Measurements from ENCODE around the gene PROX1.

PROX1 gene, protein sequence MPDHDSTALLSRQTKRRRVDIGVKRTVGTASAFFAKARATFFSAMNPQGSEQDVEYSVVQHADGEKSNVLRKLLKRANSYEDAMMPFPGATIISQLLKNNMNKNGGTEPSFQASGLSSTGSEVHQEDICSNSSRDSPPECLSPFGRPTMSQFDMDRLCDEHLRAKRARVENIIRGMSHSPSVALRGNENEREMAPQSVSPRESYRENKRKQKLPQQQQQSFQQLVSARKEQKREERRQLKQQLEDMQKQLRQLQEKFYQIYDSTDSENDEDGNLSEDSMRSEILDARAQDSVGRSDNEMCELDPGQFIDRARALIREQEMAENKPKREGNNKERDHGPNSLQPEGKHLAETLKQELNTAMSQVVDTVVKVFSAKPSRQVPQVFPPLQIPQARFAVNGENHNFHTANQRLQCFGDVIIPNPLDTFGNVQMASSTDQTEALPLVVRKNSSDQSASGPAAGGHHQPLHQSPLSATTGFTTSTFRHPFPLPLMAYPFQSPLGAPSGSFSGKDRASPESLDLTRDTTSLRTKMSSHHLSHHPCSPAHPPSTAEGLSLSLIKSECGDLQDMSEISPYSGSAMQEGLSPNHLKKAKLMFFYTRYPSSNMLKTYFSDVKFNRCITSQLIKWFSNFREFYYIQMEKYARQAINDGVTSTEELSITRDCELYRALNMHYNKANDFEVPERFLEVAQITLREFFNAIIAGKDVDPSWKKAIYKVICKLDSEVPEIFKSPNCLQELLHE

DNA sequence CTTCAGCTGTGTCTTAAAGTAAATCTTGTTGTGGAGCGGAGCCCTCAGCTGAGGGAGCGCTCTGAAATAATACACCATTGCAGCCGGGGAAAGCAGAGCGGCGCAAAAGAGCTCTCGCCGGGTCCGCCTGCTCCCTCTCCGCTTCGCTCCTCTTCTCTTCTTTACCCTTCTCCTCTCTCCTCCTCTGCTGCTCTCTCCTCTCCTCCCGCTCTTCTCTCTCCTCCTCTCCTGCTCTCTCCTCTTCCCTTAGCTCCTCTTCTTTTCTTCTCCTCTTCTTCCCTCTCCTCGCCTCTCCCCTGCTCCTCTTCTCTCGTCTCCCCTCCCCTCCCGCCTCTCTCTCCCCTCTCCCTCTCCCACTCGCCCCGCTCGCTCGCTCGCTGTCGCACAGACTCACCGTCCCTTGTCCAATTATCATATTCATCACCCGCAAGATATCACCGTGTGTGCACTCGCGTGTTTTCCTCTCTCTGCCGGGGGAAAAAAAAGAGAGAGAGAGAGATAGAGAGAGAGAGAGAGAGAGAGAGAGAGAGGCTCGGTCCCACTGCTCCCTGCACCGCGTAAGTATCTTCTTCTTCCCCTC, at the start of gene PROX1:
Gene PROX1 (plus strand): TSS at position 47 of the 580 bp plus-strand sequence. CDS start 8,563 bp downstream, outside the sequence.
- H3K4me1 Mint-ChIP-seq (ENCODE audit: low read depth): peaks cover 44% of the 10 kb centered on the region
- no peaks in the 10 kb centered on the region for H3K36me3 Mint-ChIP-seq
- H3K27ac Mint-ChIP-seq: no peak within 1 kb of the TSS
- H3K9me3 Mint-ChIP-seq (ENCODE audit: low read depth): no peaks in the 10 kb centered on the region
- H3K27me3 Mint-ChIP-seq: peaks cover 66% of the 10 kb centered on the region
- peak within 1 kb of the TSS; percentile 93 for H3K4me3 Mint-ChIP-seq

DNA sequence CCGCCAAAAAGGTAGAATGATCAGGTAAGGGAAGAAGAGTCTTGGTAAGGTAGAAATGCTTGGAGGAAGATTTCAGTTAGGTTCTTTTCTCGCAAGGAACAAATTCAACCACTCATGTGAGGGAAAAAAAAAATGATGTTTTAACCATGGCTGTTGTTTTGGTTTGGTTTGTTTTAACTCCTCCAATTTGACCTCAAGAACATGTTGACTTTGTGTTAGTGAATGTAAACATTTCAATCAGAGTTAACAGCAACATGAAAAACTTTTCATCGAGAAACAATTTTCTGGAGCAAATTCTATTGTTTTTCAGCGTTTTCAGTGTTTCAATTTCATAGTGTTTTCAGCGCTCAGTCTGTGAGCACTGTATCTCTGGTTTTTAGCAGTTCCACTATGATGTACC, 49.0 kb upstream of the PROX1 start:
- H3K4me1 Mint-ChIP-seq (ENCODE audit: low read depth): no peaks in the 10 kb centered on the region
- peaks cover 2% of the 10 kb centered on the region for H3K27me3 Mint-ChIP-seq
- H3K27ac Mint-ChIP-seq: no peak overlapping the region
- H3K9me3 Mint-ChIP-seq (ENCODE audit: low read depth): no peaks in the 10 kb centered on the region
- H3K36me3 Mint-ChIP-seq: no peaks in the 10 kb centered on the region
- H3K4me3 Mint-ChIP-seq: no peak overlapping the region

DNA sequence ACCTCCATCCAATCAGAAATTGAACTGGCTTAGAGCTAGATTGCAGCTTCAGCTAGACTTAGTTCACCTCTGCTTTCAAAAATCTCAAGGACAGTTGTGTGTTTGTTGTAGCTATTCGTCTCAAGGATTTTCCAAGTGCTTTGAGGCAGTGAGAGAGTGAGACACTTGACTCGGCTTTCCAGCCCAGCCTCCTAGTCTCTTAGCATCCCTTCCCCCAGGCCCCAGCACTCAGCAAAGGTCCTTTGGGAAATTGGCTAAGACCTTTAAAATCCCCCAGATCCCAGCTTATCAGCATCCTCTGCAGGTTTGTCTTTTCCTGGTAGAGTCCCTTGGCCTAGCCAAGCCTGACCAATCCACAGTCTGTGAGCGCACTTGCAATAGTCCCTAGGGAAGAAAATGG, 47.9 kb upstream of the PROX1 start:
- Mint-ChIP-seq H3K4me3 (no peak overlapping the region), H3K9me3 (ENCODE audit: low read depth) (no peaks in the 10 kb centered on the region), H3K27me3 (peaks cover 2% of the 10 kb centered on the region), H3K27ac (no peak overlapping the region), H3K4me1 (ENCODE audit: low read depth) (no peaks in the 10 kb centered on the region), H3K36me3 (no peaks in the 10 kb centered on the region)

DNA sequence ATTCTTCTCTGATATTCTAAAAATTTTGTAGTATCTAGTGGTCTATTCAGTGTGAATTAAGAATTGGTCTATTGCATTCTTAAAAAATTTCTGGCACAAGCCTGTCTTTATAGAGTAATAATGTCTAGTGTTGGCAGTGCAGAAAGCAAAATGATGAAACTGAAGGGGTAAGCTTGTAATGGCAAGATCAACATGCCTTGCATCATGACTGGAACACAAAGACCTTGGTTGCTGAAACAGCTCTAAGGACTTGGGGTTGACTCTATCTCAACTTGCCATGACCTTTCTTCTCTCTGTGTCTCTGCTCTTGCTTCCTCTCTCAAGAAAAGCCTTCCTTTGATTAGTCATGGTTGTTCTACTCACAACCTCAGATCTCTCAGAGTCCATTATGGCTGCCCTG, 46.8 kb upstream of the PROX1 start:
- Mint-ChIP-seq H3K36me3 (no peaks in the 10 kb centered on the region), H3K9me3 (ENCODE audit: low read depth) (no peaks in the 10 kb centered on the region), H3K4me3 (no peak overlapping the region), H3K4me1 (ENCODE audit: low read depth) (no peaks in the 10 kb centered on the region), H3K27me3 (peaks cover 2% of the 10 kb centered on the region), H3K27ac (no peak overlapping the region)

DNA sequence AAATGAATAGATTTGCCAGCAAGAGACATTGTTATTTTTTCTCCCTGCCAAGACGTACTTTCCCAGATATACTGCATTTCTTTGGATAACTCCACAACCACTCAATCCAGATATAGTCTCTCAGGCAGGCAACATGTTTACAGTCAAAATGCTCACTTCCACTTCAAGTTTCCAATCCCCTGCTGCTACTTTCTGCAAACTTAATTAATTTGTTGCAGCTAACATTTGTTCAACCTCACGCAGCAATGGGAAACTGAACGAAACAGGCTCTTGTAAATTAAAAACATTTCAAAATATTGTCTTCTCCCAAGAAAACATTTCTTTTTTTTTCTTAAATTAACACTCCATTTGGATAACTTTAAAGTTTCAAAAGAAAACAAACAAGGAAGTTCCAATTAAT, 45.7 kb upstream of the PROX1 start:
- Mint-ChIP-seq H3K27ac (no peak overlapping the region), H3K9me3 (ENCODE audit: low read depth) (no peaks in the 10 kb centered on the region), H3K4me3 (no peak overlapping the region)

DNA sequence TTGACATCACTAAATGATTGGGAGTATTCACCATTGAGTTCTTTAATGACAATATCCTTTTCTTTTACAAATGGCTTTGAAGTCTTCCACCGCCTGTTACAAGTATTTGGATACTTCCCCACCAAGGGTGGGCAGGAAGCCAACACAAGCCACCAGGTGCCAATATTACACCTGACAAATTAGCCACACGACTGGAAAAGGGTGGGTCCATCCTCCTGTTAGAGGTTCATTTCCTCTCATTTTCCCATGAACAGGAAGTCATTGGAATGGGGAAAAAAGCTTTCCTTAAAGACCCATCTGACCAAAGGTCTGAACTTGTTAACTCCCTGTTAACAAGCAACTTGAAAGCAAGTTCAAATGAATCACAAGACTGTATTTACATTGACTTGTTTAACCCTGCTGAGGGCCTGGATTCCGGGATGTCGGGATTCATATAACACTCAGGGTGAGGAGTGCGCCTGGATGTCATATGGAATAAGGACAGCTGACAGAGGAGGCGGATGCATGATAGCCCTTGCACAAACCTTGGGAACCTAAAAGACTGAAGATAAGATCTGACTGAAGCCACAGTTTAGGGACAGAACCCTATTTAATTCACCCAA, 40.5 kb upstream of the PROX1 start:
- no peak overlapping the region for H3K27ac Mint-ChIP-seq
- H3K9me3 Mint-ChIP-seq (ENCODE audit: low read depth): no peaks in the 10 kb centered on the region
- no peak overlapping the region for H3K4me3 Mint-ChIP-seq
- no peaks in the 10 kb centered on the region for H3K4me1 Mint-ChIP-seq (ENCODE audit: low read depth)
- no peaks in the 10 kb centered on the region for H3K36me3 Mint-ChIP-seq
- peaks cover 2% of the 10 kb centered on the region for H3K27me3 Mint-ChIP-seq

More for the DNA sequence above, 45.7 kb upstream of the PROX1 start:
- Mint-ChIP-seq H3K4me1 (ENCODE audit: low read depth) (no peaks in the 10 kb centered on the region), H3K27me3 (peaks cover 2% of the 10 kb centered on the region), H3K36me3 (no peaks in the 10 kb centered on the region)

DNA sequence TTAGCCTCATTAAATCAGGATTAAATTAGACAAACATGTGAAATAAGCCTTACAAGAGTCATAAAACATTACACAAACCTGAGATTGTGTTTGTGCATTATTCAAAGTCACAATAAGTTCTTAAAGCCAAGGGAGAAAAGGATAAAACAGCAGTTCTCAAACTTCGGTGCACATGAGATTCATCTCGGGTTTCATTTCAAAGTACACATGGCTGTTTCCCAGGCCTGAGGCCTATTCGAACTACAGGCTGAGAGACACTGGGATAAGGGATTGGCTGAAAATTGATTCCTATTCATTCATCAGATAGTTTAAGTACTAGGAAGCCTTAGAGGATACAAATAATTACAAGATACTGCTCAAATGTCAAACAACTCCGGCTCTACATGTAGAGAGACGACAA, 35.9 kb upstream of the PROX1 start:
- no peaks in the 10 kb centered on the region for H3K9me3 Mint-ChIP-seq (ENCODE audit: low read depth)
- no peaks in the 10 kb centered on the region for H3K4me1 Mint-ChIP-seq (ENCODE audit: low read depth)
- no peak overlapping the region for H3K27ac Mint-ChIP-seq
- H3K36me3 Mint-ChIP-seq: no peaks in the 10 kb centered on the region
- H3K4me3 Mint-ChIP-seq: no peak overlapping the region
- H3K27me3 Mint-ChIP-seq: no peaks in the 10 kb centered on the region

DNA sequence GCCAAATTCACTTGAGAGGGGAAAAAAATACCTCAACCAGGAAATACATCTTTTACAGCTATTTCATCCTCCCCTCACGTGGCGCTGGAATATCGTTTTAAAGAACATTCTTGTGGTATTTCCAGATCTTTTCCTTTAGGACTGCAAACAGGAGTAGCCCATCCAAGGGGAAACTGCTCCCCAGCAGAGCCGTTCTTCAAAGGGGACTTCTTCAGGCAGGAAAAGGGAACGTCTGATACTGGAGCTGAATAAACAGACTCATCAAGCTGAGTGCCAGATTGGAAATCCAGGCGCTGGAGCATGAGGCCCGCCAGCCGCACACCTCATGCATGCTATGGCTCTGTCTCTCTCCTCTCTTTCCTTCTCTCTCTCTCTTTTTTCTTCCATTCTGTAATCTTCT, 34.0 kb upstream of the PROX1 start:
- no peaks in the 10 kb centered on the region for H3K4me1 Mint-ChIP-seq (ENCODE audit: low read depth)
- H3K4me3 Mint-ChIP-seq: no peak overlapping the region
- peaks cover 7% of the 10 kb centered on the region for H3K27me3 Mint-ChIP-seq
- no peaks in the 10 kb centered on the region for H3K36me3 Mint-ChIP-seq
- no peaks in the 10 kb centered on the region for H3K9me3 Mint-ChIP-seq (ENCODE audit: low read depth)
- H3K27ac Mint-ChIP-seq: no peak overlapping the region

DNA sequence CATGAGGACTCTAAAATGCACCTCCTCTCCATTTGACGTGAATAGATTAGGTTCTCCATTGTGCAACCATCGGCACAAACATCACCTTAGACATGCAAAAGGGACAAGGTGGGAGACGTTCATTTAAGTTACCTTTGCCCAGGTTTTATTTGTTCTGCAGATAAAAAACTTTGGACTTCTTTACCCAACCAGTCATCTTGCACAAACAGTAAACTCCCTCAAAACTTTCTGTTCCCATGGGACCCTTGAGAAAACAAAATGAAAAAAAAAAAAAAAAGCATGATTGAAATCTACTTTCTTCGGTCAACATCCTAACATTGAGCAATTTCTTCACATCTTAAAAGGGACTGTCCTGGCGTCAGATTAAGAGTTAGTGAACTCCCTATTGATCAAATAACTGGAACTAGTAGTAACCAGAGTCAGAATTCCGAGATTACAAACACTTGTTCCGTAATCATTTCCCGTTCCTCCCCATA, 31.4 kb upstream of the PROX1 start:
- no peak overlapping the region for H3K27ac Mint-ChIP-seq
- peaks cover 9% of the 10 kb centered on the region for H3K27me3 Mint-ChIP-seq
- H3K36me3 Mint-ChIP-seq: no peaks in the 10 kb centered on the region
- H3K4me1 Mint-ChIP-seq (ENCODE audit: low read depth): no peaks in the 10 kb centered on the region
- H3K4me3 Mint-ChIP-seq: no peak overlapping the region
- H3K9me3 Mint-ChIP-seq (ENCODE audit: low read depth): peaks cover 3% of the 10 kb centered on the region

DNA sequence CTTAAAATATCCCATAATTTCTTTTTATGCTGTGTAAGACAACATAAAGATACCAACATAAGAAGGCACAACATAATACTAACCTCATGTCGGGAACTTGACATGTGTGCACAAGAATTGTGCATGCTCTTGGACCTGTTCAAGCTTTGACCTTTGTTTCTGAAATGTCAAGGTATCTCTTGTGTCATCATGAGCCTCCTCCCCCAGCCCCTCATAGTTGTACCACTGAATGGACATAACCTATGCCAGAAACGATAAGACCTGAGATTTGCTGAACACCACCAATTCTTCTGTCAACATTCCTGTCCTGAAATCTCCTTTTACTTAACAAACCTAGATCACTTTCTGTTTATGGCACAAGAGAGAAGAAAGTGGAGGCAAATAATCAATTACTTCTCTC, 29.4 kb upstream of the PROX1 start:
- H3K4me1 Mint-ChIP-seq (ENCODE audit: low read depth): no peaks in the 10 kb centered on the region
- no peak overlapping the region for H3K4me3 Mint-ChIP-seq
- peaks cover 3% of the 10 kb centered on the region for H3K9me3 Mint-ChIP-seq (ENCODE audit: low read depth)
- H3K27me3 Mint-ChIP-seq: peaks cover 9% of the 10 kb centered on the region
- no peak overlapping the region for H3K27ac Mint-ChIP-seq
- no peaks in the 10 kb centered on the region for H3K36me3 Mint-ChIP-seq

DNA sequence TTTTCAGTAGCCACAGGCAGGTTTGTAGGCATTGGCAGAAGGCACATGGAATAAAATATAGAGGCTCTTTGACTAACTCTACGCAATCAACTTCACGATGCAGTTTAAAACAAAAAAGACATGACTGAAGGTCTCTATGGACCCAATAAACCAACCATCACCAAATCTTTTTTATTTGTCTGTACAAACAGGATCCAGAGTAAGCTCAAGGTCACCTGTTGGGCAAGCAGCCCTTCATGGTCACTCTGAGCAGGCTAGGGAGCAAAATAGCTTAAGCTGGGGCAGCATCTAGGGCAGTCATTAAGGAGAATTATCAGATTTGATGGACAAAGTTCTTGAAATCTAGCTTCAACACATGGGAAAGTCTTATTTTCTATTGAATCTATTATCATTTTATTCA, 26.8 kb upstream of the PROX1 start:
- peaks cover 9% of the 10 kb centered on the region for H3K27me3 Mint-ChIP-seq
- no peak overlapping the region for H3K4me3 Mint-ChIP-seq
- no peaks in the 10 kb centered on the region for H3K4me1 Mint-ChIP-seq (ENCODE audit: low read depth)
- H3K9me3 Mint-ChIP-seq (ENCODE audit: low read depth): peaks cover 3% of the 10 kb centered on the region
- H3K36me3 Mint-ChIP-seq: no peaks in the 10 kb centered on the region
- no peak overlapping the region for H3K27ac Mint-ChIP-seq

DNA sequence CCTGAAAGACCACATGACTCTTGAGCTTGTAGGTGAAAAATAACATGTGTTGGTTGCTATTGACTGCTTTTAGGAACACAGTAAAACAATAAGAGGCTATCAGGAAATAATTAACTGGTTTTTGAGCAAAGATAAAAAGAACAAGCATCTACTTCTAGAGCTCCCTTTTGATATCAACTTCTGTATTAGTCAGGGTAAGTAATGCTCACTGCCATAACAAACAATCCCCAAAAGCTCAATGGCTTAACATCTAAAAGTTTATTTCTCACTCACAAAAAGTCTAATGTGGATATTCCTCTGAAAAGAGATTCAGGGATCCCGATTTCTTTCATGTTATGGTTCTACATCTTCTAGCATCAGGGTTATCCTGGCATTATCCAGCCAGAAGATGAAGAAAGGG, 25.3 kb upstream of the PROX1 start:
- no peaks in the 10 kb centered on the region for H3K4me1 Mint-ChIP-seq (ENCODE audit: low read depth)
- H3K27ac Mint-ChIP-seq: no peak overlapping the region
- H3K27me3 Mint-ChIP-seq: peaks cover 9% of the 10 kb centered on the region
- H3K9me3 Mint-ChIP-seq (ENCODE audit: low read depth): peaks cover 3% of the 10 kb centered on the region
- no peak overlapping the region for H3K4me3 Mint-ChIP-seq
- no peaks in the 10 kb centered on the region for H3K36me3 Mint-ChIP-seq

DNA sequence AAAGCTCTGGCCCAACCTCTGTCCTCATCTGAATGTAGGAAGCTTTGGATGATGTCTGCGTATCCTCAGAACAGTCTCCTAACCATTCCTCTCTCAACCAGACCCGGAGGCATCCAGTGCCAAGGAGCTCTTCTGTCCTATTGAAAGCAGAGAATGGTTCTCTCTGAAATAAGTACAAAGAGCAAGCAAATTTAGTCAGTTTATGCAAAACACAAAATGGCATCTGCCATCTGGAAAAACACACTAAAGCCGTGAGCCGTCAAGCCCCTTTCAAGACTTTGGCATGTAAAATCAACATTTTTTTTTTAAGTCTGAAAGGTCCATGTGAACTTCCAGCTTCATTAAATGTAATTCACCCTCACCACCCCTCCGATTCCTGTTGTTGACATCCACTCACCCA, 21.7 kb upstream of the PROX1 start:
- no peaks in the 10 kb centered on the region for H3K9me3 Mint-ChIP-seq (ENCODE audit: low read depth)
- no peak overlapping the region for H3K27ac Mint-ChIP-seq
- no peaks in the 10 kb centered on the region for H3K36me3 Mint-ChIP-seq
- no peaks in the 10 kb centered on the region for H3K4me1 Mint-ChIP-seq (ENCODE audit: low read depth)
- no peak overlapping the region for H3K4me3 Mint-ChIP-seq
- peaks cover 12% of the 10 kb centered on the region for H3K27me3 Mint-ChIP-seq

DNA sequence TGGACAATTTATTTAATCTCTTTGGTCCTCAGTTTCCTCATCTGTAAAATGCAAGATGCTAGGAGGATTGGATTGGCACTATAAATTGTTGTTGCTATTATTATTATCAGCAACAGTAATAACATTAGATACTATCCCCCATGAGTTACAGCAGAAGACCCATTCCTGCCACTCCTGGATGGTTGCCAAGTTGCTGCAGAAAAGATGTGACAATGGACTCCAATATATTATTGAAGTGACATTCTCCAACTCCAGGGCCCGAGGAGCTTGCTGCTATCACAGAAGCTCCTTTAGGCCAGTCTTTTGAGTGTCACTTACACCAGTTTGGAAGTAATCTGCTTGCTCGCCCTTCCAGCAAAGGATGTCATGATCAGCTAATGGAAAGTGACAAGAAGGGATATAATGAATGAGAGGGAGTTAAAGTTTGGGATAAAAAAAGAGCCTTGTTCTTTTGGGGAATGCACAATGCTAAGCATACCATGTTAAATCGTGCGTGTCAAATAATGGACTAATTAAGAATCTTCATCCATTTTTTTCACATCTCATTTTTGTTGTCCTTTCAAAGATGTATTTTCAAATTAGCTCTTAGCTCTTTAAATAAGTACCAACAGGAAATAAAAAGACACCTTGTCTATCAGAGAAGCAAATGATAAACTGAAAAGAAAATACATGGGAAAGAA, 19.5 kb upstream of the PROX1 start:
- Mint-ChIP-seq H3K36me3 (no peaks in the 10 kb centered on the region), H3K4me1 (ENCODE audit: low read depth) (no peaks in the 10 kb centered on the region), H3K9me3 (ENCODE audit: low read depth) (no peaks in the 10 kb centered on the region), H3K27me3 (peaks cover 17% of the 10 kb centered on the region), H3K4me3 (no peak overlapping the region), H3K27ac (no peak overlapping the region)

Measured in activated naive CD8-positive, alpha-beta T cell (primary cell).